Breast epithelium (tissue), 3 donors: ENCODE measurements around the gene NETO2.

Experiments
- POLR2A ChIP-seq: fragments of 450-650 bp; IDR thresholded peaks from one replicate; pipeline ENCODE4 v1.6.1; 2016; ENCODE audit warnings: antibody characterized with exemption, mild to moderate bottlenecking, moderate library complexity
- POLR2AphosphoS5 ChIP-seq, 3 donors: sonication (generic); formaldehyde crosslinking; IDR thresholded peaks; one replicate each; pipeline ENCODE4 v1.6.1; 2017; ENCODE audit warnings: antibody characterized with exemption in 3 of 3
- TF ChIP-seq, protein P1 (sequence below), 3 donors: fragments of 450-650 bp; IDR thresholded peaks; one replicate each; pipeline ENCODE4 v1.5.1; 2016 to 2017; ENCODE audit warnings: antibody characterized with exemption in 3 of 3, mild to moderate bottlenecking in 3 of 3, moderate library complexity in 3 of 3

DNA sequence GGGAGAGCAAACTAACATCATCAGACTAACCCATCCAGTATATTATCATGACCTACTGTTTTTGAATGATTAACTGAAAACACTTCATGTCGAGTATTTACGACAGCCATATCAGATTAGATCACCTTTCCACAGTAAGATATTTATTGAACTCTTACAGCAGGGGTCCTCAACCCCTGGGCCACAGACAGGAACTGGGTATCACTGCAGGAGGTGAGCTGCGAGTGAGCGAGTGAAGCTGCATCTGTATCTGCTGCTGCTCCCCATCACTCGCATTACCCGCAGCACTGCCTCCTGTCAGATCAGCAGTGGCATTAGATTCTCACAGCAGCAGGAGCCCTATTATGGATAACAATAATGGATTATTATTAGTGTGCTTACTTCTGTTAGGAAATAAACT lies 59.5 kb downstream of the NETO2 start:
- TF ChIP-seq, protein P1, sequence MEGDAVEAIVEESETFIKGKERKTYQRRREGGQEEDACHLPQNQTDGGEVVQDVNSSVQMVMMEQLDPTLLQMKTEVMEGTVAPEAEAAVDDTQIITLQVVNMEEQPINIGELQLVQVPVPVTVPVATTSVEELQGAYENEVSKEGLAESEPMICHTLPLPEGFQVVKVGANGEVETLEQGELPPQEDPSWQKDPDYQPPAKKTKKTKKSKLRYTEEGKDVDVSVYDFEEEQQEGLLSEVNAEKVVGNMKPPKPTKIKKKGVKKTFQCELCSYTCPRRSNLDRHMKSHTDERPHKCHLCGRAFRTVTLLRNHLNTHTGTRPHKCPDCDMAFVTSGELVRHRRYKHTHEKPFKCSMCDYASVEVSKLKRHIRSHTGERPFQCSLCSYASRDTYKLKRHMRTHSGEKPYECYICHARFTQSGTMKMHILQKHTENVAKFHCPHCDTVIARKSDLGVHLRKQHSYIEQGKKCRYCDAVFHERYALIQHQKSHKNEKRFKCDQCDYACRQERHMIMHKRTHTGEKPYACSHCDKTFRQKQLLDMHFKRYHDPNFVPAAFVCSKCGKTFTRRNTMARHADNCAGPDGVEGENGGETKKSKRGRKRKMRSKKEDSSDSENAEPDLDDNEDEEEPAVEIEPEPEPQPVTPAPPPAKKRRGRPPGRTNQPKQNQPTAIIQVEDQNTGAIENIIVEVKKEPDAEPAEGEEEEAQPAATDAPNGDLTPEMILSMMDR (IDR thresholded peaks at IDR 0.05): no peak
- no peak for TF ChIP-seq POLR2A
- TF ChIP-seq POLR2AphosphoS5 (IDR thresholded peaks at IDR 0.05): no peak
